Measurements from ENCODE around the gene SAMD5. TPM values are rescaled to one million over a fixed set of nuclear protein-coding genes. Genes with fewer than 3 reads are reported as not detected.

SAMD5 gene
- polyA plus RNA-seq, 1 experiment, result 3.1 TPM

DNA sequence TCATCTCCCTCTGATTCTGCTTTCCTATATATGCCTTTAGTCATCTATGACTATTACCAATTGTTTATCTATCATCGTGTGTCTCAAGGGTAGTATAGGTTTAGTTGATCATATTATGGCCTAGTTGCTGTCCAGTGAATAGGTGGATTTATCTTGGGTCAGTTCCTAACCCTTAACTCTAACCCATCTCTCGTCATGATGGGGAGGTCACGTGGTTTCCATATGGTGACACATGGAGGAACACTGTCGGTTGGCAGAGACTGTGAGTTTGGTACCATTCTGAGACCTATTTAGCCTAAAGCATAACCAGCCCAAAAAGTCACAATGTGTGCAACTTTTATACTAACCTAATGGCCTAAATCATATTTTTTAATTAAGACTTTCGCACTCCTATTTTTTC, 103.5 kb downstream of the SAMD5 start:
- H3K4me3 ChIP-seq (ENCODE audit: low read depth, low read length), result no peak overlapping the region
- POLR2A ChIA-PET, result no interaction called here
- no peaks in the 10 kb centered on the region for H3K27me3 ChIP-seq (ENCODE audit: control insufficient read depth, insufficient read depth, low read length)
- H3K9me3 ChIP-seq (ENCODE audit: control insufficient read depth, insufficient read depth, low read length), result no peaks in the 10 kb centered on the region
- TF ChIP-seq, protein P1, sequence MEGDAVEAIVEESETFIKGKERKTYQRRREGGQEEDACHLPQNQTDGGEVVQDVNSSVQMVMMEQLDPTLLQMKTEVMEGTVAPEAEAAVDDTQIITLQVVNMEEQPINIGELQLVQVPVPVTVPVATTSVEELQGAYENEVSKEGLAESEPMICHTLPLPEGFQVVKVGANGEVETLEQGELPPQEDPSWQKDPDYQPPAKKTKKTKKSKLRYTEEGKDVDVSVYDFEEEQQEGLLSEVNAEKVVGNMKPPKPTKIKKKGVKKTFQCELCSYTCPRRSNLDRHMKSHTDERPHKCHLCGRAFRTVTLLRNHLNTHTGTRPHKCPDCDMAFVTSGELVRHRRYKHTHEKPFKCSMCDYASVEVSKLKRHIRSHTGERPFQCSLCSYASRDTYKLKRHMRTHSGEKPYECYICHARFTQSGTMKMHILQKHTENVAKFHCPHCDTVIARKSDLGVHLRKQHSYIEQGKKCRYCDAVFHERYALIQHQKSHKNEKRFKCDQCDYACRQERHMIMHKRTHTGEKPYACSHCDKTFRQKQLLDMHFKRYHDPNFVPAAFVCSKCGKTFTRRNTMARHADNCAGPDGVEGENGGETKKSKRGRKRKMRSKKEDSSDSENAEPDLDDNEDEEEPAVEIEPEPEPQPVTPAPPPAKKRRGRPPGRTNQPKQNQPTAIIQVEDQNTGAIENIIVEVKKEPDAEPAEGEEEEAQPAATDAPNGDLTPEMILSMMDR (IDR thresholded peaks at IDR 0.05; ENCODE audit: low read depth, low read length), result no peak
- CTCF ChIA-PET, result interaction anchor here (1.2 kb wide), 1 partner anchor 105 kb away, joined by 3 read pairs; no protein-coding TSS in a partner anchor
- H3K27ac ChIP-seq (ENCODE audit: low read depth, low read length), result no peak overlapping the region
- no peak for DNase-seq (ENCODE audit: low read depth, low spot score)

DNA sequence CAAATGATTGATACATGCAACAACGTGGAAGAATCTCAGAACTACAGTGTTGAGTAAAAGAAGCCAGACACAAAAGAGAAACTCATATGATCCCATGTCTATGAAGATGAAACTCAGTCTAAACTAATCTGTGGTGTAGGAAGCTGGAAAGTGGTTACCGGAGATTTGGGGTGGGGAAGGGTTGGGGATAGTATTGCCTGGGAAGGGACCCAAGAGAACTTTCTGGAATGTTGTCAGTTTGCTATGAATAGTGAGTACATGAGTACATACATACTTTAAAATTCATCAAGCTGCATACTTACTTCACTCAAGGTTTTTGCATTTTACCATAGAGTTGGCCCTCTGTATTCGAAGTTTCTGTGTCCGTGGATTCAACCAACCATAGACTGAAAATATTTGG, 106.0 kb downstream of the SAMD5 start:
- TF ChIP-seq, protein P1 (IDR thresholded peaks at IDR 0.05; ENCODE audit: low read depth, low read length), result no peak
- CTCF ChIA-PET, result interaction anchor here (1.4 kb wide), 1 partner anchor 10 kb away, joined by 4 read pairs; no protein-coding TSS in a partner anchor
- no peak overlapping the region for H3K27ac ChIP-seq (ENCODE audit: low read depth, low read length)
- no peaks in the 10 kb centered on the region for H3K9me3 ChIP-seq (ENCODE audit: control insufficient read depth, insufficient read depth, low read length)
- no peak for DNase-seq (ENCODE audit: low read depth, low spot score)
- H3K4me3 ChIP-seq (ENCODE audit: low read depth, low read length), result no peak overlapping the region
- POLR2A ChIA-PET, result interaction anchor here (0.7 to 1.9 kb wide), 2 partner anchors 35 to 52 kb away, joined by 3 to 5 read pairs; no protein-coding TSS in a partner anchor
- no peaks in the 10 kb centered on the region for H3K27me3 ChIP-seq (ENCODE audit: control insufficient read depth, insufficient read depth, low read length)

DNA sequence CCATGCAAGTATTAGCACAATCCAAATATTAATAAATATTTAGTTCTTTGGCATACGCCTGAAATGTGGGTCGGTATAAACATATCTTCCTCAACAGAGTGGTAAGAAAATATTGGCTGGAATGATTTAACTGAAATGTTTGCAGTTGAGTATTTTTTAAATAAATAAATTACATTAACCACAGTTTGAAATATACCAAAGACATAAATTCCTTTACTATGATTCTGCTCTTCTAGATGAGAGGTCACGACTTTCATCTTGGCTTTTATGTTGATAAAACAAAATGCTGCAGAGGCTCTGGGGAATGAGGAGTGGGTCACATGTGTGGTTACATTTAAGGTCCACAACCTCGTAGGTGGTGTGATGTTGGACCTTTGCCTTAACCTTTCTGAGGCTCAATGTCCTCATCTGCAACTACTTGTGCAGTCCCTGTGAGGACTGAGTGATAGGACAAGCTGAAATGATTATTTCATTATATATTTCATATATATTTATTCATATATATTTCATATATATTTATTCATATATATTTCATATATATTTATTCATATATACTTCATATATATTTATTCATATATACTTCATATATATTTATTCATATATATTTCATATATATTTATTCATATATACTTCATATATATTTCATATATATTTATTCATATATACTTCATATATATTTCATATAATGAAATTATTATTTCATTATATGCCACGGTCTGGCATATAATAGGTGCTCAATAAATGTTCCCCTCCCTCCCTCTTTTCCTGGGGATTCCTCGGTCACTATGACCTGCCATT, 107.4 kb downstream of the SAMD5 start:
- H3K4me3 ChIP-seq (ENCODE audit: low read depth, low read length), result no peak overlapping the region
- DNase-seq (ENCODE audit: low read depth, low spot score), result peak; percentile 27

DNA sequence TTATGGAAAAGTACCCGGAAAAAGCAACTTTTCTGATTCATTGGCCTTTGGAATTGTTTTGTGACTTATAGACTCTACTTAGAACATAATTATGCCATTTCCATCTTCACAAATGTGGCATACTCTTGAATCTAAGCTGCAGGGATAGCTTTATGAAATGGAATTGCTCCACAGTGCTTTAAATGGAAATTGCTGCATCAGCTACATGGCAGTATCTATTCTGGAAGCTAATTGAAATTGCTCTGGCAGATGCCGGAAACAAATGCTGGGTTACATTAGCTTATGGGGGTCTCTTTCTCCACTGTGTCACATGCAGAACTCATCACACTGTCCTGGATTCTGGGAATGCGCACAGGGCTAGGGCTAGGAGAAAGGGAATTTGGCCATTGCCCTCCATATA, 108.9 kb downstream of the SAMD5 start:
- TF ChIP-seq, protein P1 (IDR thresholded peaks at IDR 0.05; ENCODE audit: low read depth, low read length), result no peak
- Histone ChIP-seq H3K27me3 (ENCODE audit: control insufficient read depth, insufficient read depth, low read length) (no peaks in the 10 kb centered on the region), H3K4me3 (ENCODE audit: low read depth, low read length) (no peak overlapping the region), H3K9me3 (ENCODE audit: control insufficient read depth, insufficient read depth, low read length) (no peaks in the 10 kb centered on the region), H3K27ac (ENCODE audit: low read depth, low read length) (no peak overlapping the region)
- ChIA-PET POLR2A (interaction anchor here (0.6 kb wide), 1 partner anchor 22 kb away, joined by 14 read pairs; no protein-coding TSS in a partner anchor), CTCF (no interaction called here)
- DNase-seq (ENCODE audit: low read depth, low spot score), result no peak

More for the DNA sequence above, 107.4 kb downstream of the SAMD5 start:
- no peak overlapping the region for H3K27ac ChIP-seq (ENCODE audit: low read depth, low read length)
- ChIA-PET CTCF (interaction anchor here (0.7 to 1.4 kb wide), 2 partner anchors 11 to 33 kb away, joined by 3 to 4 read pairs; no protein-coding TSS in a partner anchor), POLR2A (interaction anchor here (1.9 kb wide), 1 partner anchor 33 kb away, joined by 5 read pairs; no protein-coding TSS in a partner anchor)
- TF ChIP-seq, protein P1 (IDR thresholded peaks at IDR 0.05; ENCODE audit: low read depth, low read length), result no peak
- no peaks in the 10 kb centered on the region for H3K27me3 ChIP-seq (ENCODE audit: control insufficient read depth, insufficient read depth, low read length)
- no peaks in the 10 kb centered on the region for H3K9me3 ChIP-seq (ENCODE audit: control insufficient read depth, insufficient read depth, low read length)

DNA sequence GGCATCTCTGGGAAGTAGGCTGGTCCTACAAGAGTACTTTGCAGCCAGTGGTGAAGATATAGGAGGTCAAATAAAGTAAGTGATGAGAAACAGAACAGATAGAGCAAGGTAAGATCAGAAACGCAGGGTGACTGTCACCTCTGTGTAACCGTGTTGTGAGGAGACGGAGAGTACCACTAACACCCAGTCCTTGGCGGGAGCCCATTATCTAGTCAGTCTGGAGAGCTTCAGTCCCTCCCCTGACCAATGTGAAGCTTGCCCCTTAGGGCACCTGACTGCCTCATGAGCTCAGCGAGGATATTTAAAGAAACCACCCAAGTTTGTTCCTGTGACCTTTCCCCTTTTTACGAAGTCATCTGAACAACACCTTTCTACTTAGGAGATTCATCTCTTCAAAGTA, 110.0 kb downstream of the SAMD5 start:
- no peak overlapping the region for H3K4me3 ChIP-seq (ENCODE audit: low read depth, low read length)
- ChIA-PET CTCF (no interaction called here), POLR2A (no interaction called here)
- no peaks in the 10 kb centered on the region for H3K27me3 ChIP-seq (ENCODE audit: control insufficient read depth, insufficient read depth, low read length)
- TF ChIP-seq, protein P1 (IDR thresholded peaks at IDR 0.05; ENCODE audit: low read depth, low read length), result no peak
- no peak overlapping the region for H3K27ac ChIP-seq (ENCODE audit: low read depth, low read length)
- no peak for DNase-seq (ENCODE audit: low read depth, low spot score)
- no peaks in the 10 kb centered on the region for H3K9me3 ChIP-seq (ENCODE audit: control insufficient read depth, insufficient read depth, low read length)

Data from AG04450 (cell line).